Measurements from ENCODE around the gene RBSN. TPM values are rescaled to one million over a fixed set of nuclear protein-coding genes. Genes with fewer than 3 reads are reported as not detected.

RBSN gene
- total RNA-seq, 4 donors from 2014 or later, result 16.0 to 25.0 (median 18.2) TPM

GRCh38 chr3:15091575-15091974 is 7.4 kb downstream of the RBSN start:
- no peak for DNase-seq
- Histone ChIP-seq H3K4me1 (no peaks in the 10 kb centered on the region), H3K27me3 (no peaks in the 10 kb centered on the region), H3K36me3 (peaks cover 7 to 97% (median 14%) of the 10 kb centered on the region in 3 donors), H3K4me3 (no peak overlapping the region), H3K9me3 (no peaks in the 10 kb centered on the region), H3K27ac (no peak overlapping the region)
- intact Hi-C loops (cut with DNase I), result no loop called here
- TF ChIP-seq POLR2A (IDR thresholded peaks at IDR 0.05) (no peak), CTCF (IDR thresholded peaks at IDR 0.05) (no peak)
- 90 to 93% methylated on average over 5 of the region's 5 CpGs for WGBS, 2 donors

- TF ChIP-seq POLR2A (IDR thresholded peaks at IDR 0.05), result no peak
- no peak for TF ChIP-seq CTCF (IDR thresholded peaks at IDR 0.05)
- Histone ChIP-seq H3K4me1 (no peaks in the 10 kb centered on the region), H3K27me3 (no peaks in the 10 kb centered on the region), H3K4me3 (no peak overlapping the region), H3K36me3 (peaks cover 6 to 98% (median 23%) of the 10 kb centered on the region in 3 donors), H3K27ac (no peak overlapping the region), H3K9me3 (no peaks in the 10 kb centered on the region)
- DNase-seq, result no peak
- WGBS, 2 donors, result 83 to 90% methylated on average over 1 of the region's 1 CpG
- intact Hi-C loops (cut with DNase I), result no loop called here
Measured at GRCh38 chr3:15089201-15089600, 9.7 kb downstream of the RBSN start.

GRCh38 chr3:15086699-15087098 is 12.2 kb downstream of the RBSN start:
- no peaks in the 10 kb centered on the region for H3K27me3 ChIP-seq
- WGBS, 2 donors, result 83 to 87% methylated on average over 2 of the region's 2 CpGs
- intact Hi-C loops (cut with DNase I), result no loop called here
- no peak overlapping the region for H3K4me3 ChIP-seq
- TF ChIP-seq CTCF (IDR thresholded peaks at IDR 0.05) (no peak), POLR2A (IDR thresholded peaks at IDR 0.05) (no peak)
- H3K4me1 ChIP-seq, result no peaks in the 10 kb centered on the region
- H3K9me3 ChIP-seq, result no peaks in the 10 kb centered on the region
- peaks cover 13 to 98% (median 31%) of the 10 kb centered on the region in 3 donors for H3K36me3 ChIP-seq
- DNase-seq, result no peak
- H3K27ac ChIP-seq, result no peak overlapping the region

- Histone ChIP-seq H3K36me3 (peaks cover 13 to 98% (median 31%) of the 10 kb centered on the region in 3 donors), H3K27me3 (no peaks in the 10 kb centered on the region), H3K4me1 (no peaks in the 10 kb centered on the region), H3K4me3 (no peak overlapping the region), H3K9me3 (no peaks in the 10 kb centered on the region), H3K27ac (no peak overlapping the region)
- TF ChIP-seq POLR2A (IDR thresholded peaks at IDR 0.05) (no peak), CTCF (IDR thresholded peaks at IDR 0.05) (no peak)
- WGBS, 2 donors, result 93 to 94% methylated on average over 2 of the region's 2 CpGs
- intact Hi-C loops (cut with DNase I), result no loop called here
- no peak for DNase-seq
Measured at GRCh38 chr3:15086263-15086662, 12.7 kb downstream of the RBSN start.

- intact Hi-C loops (cut with DNase I), result no loop called here
- peaks cover 13 to 100% (median 38%) of the 10 kb centered on the region in 3 donors for H3K36me3 ChIP-seq
- 84 to 100% methylated on average over 1 of the region's 1 CpG for WGBS, 2 donors
Measured at GRCh38 chr3:15083252-15083651, 15.7 kb downstream of the RBSN start.

More at GRCh38 chr3:15083252-15083651, 15.7 kb downstream of the RBSN start:
- no peaks in the 10 kb centered on the region for H3K9me3 ChIP-seq
- no peak for DNase-seq
- TF ChIP-seq POLR2A (IDR thresholded peaks at IDR 0.05), result no peak
- TF ChIP-seq CTCF (IDR thresholded peaks at IDR 0.05), result no peak
- no peak overlapping the region for H3K4me3 ChIP-seq
- H3K4me1 ChIP-seq, result no peaks in the 10 kb centered on the region
- H3K27ac ChIP-seq, result no peak overlapping the region
- no peaks in the 10 kb centered on the region for H3K27me3 ChIP-seq
